ENCODE measurements around the gene UBE2E1.

GRCh38 chr3:23889386-23889785 lies 83.6 kb downstream of the UBE2E1 start:
- no peak for TF ChIP-seq POLR2AphosphoS5 (IDR thresholded peaks at IDR 0.05; ENCODE audit: borderline replicate concordance, low read depth, low read length)
- TF ChIP-seq EZH2 (IDR thresholded peaks at IDR 0.05) = no peak
- TF ChIP-seq FOXP2 (optimal IDR thresholded peaks at IDR 0.05; ENCODE audit: control extremely low read depth, extremely low read length, insufficient read depth) = no peak
